GM10266 (cell line): Measurements from ENCODE around the gene NPY5R.

ENCODE experiments used
- DNase-seq: peaks from one replicate; pipeline ENCODE4 v3.0.0; 2012; ENCODE audit errors: extremely low spot score
- TF ChIP-seq, protein P1 (sequence below): IDR thresholded peaks from 2 replicates; pipeline ENCODE4 v1.5.1; 2012; ENCODE audit warnings: mild to moderate bottlenecking, low read depth; ENCODE audit not compliant: control insufficient read depth, insufficient read depth; ENCODE audit errors: missing control alignments

The NPY5R gene

GRCh38 chr4:163343604-163344146 lies at the start of gene NPY5R:
Gene NPY5R (plus strand): TSS chr4:163343892. CDS start chr4:163350274, 6,382 bp downstream.
- TF ChIP-seq, protein P1, sequence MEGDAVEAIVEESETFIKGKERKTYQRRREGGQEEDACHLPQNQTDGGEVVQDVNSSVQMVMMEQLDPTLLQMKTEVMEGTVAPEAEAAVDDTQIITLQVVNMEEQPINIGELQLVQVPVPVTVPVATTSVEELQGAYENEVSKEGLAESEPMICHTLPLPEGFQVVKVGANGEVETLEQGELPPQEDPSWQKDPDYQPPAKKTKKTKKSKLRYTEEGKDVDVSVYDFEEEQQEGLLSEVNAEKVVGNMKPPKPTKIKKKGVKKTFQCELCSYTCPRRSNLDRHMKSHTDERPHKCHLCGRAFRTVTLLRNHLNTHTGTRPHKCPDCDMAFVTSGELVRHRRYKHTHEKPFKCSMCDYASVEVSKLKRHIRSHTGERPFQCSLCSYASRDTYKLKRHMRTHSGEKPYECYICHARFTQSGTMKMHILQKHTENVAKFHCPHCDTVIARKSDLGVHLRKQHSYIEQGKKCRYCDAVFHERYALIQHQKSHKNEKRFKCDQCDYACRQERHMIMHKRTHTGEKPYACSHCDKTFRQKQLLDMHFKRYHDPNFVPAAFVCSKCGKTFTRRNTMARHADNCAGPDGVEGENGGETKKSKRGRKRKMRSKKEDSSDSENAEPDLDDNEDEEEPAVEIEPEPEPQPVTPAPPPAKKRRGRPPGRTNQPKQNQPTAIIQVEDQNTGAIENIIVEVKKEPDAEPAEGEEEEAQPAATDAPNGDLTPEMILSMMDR = no peak
- DNase-seq = no peak

- DNase-seq = no peak
- TF ChIP-seq, protein P1 = no peak
These were observed 48.6 kb upstream of the NPY5R start for GRCh38 chr4:163295138-163295537.

DNA sequence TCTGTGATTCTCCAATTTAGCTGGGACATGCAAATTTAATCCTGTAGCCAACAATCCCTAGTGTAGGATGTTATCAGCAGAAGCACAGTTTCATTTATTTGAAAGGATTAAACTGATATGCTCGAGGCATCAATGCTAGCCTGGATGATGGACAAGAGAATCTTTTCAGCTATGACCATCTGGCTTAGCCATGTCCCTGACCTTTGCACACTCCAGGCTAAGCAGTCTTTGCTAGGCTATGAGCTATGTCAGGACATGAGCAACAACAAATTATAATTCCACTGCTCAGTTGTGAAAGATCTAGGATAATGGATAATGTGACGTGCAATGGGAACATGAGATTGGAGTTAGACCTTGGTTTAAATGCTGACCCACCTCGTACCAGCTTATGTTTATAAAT lies 43.2 kb upstream of the NPY5R start:
- DNase-seq = no peak
- TF ChIP-seq, protein P1 = no peak

- DNase-seq = no peak
- TF ChIP-seq, protein P1 = no peak
These were observed 40.6 kb upstream of the NPY5R start for GRCh38 chr4:163303069-163303468.

DNA sequence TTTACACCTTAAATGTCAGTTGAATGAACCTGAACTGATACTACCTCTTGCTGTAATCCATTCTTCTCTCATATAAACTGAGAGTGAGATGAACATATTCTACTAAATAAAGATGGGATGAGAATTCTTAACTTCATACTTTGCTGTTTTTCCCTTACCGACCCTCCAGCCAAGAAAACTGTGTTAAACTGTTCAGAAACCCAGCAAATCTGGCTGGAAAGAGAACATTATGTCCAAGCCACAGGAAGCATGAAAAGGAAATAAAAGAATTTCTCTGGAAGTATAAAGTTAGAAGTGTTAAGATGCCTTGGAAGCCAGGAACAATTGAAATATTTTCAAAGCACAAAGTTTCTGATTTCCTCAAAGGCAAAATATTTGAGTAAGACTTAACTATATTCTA lies 34.2 kb upstream of the NPY5R start:
- TF ChIP-seq, protein P1 = no peak
- no peak for DNase-seq

DNA sequence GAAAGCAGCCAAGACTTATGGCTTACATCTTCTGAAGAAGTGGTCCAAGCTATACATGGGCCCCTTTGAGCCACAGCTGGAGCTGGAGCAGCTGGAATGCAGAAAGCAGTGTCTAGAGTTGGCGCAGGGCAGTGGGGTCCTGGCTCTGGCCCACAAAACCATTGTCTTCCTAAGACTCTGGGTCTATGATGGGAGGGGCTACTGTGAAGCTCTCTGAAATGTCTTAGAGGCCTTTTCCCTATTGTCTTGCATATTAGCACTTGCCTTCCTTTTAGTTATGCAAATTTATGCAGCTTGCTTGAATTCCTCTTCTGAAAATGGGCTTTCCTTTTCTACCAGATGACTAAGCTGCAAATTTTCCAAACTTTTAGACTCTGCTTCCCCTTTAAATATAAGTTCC lies 26.6 kb upstream of the NPY5R start:
- no peak for DNase-seq
- TF ChIP-seq, protein P1 = no peak

DNA sequence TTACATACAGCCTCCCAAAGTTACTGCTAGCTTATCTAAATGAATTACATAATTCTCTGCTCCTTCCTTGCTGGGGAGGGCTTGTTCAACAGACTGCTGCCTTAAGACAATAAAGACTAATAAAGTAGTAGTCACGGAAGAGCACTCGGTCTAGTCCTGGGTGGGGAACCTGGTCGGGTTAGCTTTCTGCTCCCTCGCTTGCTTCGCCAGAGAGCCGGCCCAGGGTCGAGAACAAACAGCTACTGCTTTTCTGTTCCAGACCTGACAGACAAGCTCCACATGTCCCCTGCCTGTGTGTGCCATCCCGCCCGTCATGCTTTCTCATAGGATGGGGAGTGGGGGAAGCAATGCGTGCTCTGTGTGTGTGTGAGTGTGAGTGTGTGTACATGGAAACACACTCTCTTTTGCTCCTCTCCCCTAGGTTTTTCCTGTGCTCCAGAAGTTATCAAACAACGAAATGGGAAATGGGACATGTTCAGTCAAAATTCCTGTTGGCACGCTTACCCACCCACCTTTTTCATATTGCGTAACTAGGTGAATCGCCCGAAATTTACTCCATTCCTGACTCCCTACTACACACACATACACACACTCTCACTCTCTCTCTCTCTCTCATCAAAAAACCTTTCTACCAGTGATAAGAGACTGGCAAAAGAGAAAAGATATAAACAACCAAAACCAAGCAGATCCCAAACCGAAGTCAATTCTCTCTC lies 12.6 kb upstream of the NPY5R start:
- TF ChIP-seq, protein P1 = no peak
- no peak for DNase-seq
